NK-92 (cell line): ENCODE data around the gene HRH1.
"Not testable (repeated sequence)": the region's sequence is repeated elsewhere in the genome, so short reads cannot be mapped to it uniquely, and the experiment has no call there.

Source experiments
- DNase-seq: peaks from one replicate; lab custom pipeline; 2025; ENCODE audit not compliant: unreplicated experiment; lab: John Stamatoyannopoulos, UW

Gene HRH1

GRCh38 chr3:11168881-11169805 lies 14.8 kb downstream of the HRH1 start:
- DNase-seq = no peak

DNA sequence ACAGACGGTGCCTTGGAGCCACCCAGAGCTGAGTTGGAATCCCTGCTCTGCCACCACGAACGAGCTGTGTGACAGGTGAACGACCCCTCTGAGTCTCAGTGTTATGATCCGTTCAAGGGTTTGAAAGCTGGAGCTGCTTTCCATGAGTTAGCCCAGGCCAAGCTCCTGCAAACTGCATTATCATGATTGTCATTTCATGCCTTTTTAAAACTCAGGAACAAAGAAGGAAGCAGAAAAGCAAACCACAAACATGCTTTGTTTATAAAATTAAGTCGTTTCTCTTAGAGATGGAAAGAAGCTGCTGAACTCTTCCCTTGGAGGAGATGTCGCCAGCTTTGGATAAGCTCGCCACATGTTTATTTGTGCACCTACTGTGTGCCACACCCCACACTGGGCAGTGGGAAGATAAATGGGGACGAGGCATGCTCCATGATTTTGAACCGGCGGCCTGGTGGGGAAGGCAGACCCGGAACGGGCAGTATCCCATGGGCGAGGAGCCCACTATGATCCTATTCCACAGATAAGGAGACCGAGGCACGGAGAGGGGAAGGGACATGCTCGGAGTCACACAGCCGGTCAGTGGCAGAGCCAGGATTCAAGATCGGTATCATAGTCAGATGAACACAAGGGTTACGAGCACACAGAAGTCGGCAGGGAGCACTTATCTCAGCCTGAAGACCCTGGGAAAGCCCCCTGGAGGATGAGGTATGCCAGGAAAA lies 15.9 kb downstream of the HRH1 start:
- no peak for DNase-seq

- no peak for DNase-seq
Observed at GRCh38 chr3:11172096-11172690, 17.9 kb downstream of the HRH1 start.

DNA sequence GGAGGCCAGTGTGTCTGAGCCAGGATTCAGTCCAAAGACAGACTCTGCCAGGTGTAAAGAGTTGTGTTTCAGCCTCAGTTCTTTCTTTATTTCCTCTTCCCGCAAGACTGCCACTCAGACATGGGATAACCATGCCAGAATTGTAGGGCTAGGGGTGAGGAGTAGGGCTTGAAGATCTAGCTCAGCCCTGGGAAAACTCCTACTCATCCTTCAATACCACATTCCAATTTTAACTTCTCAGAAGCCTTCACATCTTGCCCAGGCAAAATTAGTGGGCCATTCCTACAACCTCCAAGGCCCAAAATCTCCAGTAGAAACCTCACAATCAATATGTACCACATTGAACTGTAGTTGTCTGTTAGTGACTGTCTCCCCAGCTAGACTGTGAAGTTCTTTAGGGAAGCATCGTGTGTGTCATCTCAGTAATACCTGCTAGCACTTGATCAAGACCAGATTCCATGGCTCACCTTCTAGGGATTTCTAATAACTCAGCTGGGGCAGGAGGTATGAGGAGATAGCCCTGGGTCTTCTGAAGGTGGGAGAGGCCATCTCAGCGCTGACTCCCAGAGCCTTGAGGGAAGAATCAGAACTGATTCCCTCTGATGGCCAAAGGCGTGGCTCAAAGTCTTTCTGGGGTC lies 19.7 kb downstream of the HRH1 start:
- DNase-seq = no peak

DNA sequence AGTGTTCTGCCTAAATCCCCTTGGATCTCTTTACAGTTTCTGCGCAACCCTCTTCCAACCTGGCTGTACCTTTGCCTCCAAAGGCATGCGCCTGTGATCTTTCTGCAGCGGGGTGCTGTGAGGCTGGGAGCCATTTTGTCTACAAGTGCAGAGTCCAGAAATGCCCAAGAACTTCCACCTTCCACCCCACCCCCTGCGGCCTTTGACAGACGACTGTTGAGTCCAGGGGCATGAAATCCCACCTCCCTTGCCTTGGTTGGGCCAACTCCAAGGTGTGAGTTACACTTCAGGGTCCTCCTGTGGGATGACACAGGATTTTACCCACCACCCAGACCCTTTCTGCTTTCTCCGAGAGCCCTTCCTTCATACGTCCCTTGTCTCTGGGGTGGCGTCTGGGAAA lies 24.1 kb downstream of the HRH1 start:
- no peak for DNase-seq

GRCh38 chr3:11184328-11184969 lies 30.2 kb downstream of the HRH1 start:
- DNase-seq = not testable (repeated sequence)

DNA sequence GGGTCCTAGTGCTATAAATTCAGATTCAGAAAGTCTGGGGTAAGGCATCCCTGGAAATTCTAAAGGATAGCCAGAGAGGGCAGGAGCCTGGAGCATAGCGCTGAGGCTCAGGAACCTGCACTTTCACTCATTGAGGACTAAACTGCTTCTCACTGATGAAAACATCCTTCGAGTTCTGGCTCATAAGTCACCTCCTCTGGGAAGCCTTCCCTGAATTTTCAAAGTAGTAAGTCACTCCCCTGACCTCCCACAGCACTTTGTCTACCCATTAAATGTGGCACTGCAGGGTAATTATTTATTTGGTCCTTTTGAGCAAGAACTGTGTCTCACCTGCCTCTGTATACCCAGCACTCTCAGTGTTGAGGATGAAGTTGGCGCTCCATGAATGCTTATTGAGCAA lies 30.9 kb downstream of the HRH1 start:
- DNase-seq = no peak

- no peak for DNase-seq
Observed at GRCh38 chr3:11185564-11186317, 31.4 kb downstream of the HRH1 start.

GRCh38 chr3:11186318-11186692 lies 32.0 kb downstream of the HRH1 start:
- no peak for DNase-seq

DNA sequence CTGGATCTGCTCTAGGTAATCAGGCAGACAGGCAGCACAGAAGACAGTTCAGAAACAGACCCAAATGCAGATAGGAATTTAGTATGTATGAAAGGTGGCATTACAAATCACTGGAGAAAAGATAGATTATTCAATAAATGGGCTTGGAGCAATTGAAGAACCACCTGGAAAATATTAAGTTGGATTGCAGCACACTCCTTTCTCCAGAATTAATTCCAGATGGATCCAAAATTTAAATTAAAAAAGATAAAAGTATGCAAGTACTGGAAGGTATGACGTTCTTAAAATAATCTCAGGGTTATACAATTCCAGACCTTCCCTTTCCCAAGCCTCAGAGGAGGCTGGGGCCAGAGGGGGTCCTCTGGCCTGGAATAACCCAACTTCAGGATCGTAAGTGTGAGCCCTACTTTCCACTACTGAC lies 32.5 kb downstream of the HRH1 start:
- DNase-seq = no peak

- DNase-seq = no peak
Observed at GRCh38 chr3:11187681-11188080, 33.4 kb downstream of the HRH1 start.

DNA sequence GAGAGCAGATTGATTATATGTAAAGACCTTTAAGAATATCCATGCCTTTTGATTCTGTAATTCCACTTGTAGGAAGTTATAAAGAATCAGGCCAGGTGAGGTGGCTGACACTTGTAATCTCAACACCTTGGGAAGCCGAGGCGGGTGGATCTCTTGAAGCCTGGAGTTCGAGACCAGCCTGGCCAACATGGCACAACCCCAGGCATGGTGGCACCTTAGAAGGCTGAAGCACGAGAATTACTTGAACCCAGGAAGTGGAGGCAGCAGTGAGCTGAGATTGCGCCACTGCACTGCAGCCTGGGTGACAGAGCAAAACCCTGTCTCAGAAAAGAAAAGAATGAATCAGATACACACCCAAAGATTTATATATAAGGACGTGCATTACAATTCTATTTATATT lies 33.9 kb downstream of the HRH1 start:
- DNase-seq = no peak

DNA sequence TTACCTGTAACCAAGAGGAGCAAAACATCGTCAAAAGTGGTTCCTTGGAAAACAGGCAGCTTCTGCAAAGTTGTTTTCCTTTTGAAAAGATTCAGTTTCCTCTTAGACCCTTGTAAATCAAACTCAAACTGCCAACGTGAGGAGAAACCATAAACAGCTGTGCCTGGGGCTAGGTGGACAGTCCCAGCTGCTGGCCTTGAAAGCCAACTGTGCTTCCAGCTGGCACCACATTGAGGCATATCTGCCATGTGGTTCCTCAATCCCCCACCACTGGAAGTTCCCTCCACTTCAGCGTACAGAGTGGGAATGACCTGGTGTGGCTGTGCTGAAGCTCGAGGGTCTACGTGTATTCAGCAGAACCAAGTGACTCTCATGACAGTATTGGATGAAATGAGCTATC lies 40.9 kb downstream of the HRH1 start:
- no peak for DNase-seq

- DNase-seq = no peak
Observed at GRCh38 chr3:11195721-11196332, 41.5 kb downstream of the HRH1 start.

DNA sequence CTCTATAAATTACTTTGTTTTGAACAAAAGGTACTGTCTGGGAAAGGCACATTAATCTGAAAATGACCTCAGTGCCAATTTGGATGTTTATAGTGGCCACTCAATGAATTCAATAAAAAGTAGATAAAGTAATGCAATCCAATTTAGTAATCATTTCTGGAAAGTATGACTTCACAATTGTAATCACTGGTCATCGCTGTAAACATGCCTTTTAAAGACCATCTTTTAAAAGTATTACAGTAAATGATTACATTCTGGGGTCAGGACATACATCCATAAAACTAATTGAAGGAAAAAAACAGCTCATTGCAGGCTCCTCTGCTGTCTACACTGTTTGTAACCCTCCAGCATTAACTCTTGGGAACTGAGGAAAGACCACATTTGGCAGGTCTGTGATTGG lies 43.2 kb downstream of the HRH1 start:
- no peak for DNase-seq

GRCh38 chr3:11198070-11198469 lies 43.8 kb downstream of the HRH1 start:
- no peak for DNase-seq

DNA sequence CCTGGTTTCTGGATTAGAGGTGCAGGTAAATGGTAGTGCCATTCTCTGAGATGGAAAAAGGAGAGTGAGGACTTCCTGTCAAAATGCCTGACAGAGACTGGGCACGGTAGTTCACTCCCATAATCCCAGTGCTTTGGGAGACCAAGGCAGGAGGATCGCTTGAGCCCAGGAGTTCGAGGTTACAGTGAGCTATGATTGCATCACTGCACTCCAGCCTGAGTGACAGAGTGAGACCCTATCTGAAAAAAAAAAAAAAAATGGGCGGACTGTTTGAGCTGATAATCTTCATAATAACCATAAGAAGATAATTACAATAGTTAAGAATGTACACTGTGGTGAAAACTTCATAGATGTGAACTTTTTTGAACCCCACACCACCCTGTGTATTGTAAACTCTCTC lies 44.2 kb downstream of the HRH1 start:
- no peak for DNase-seq

DNA sequence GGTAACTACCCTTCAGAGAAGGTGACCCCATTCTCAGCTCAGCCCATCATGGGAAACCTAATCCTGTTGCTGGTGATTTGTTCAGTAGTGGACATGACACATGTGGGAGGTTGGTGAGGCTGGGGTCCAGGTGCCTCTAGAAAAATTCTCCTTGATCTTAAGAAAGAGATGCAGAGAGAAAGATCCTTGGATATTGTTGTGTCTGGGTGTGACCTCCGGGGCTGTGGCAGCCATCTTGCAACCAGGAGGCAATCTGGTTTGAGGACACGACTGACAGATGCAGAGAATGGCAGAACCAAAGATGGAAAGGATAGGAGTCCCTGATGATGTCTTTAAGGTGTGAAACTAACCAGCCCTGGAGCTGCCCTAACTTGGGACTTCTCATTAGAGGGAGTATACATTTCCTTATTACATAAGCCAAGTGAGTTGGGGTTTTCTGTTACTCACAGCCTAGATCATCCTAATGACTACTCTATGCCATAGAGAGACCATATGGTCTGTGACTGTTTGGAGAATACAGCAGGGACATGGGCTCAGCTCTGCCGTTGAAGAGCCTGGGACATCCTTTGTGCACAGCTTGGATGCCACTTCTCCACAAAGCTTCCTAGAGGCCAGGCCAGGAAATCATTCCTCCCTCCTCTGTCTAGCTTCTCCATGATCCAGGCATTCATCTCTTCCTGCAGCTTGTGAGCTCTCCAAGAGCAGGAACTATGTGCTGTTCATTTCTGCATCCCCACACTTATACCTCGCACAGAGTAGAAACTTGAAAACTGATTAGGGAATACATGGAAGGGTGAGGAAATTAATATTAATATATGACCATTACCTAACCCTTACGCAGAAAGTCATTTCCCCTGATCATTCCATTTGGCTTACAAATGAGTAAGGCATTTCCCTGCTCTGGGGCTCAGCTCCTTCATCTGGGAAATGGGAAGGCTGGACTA lies 45.9 kb downstream of the HRH1 start:
- DNase-seq = no peak
